Measurements from ENCODE around the gene SLC16A3.

DNA sequence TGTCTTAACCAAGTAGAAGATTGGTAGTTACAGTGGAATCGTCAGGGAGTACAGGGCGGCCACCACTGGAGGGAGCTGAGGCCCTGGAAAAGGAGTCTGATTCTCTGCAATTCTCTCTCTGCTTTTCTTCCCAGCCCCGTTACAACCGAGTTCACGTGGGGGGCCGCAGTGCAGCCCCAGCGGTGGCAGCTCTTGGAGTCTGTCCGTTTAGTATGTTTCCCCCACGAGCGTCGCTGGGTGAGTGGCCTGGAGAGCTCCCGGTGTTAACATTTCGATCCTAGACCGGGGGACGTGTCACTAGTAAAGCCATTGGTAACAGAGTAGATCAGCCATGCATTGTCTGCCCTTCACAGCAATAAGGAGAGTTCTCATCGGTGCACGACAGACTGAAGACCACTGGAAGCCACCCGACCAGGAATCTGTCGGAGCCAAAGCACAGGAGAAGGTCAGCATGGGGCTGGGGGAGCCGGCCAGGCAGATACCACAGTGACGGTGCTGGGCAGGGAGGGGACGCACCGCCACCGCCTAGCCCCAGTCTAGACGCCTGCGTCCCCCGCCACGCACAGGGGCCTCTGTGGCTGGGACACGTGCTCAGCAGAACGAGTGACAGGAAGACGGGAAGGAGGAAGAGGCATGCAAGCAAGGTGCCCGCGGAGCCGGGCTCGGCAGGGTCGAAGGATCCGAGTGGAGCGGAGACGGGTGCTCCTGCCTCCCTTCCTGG is 15.7 kb downstream of the SLC16A3 start:
- TF ChIP-seq ZNF510 (tag by site-specific recombination; IDR thresholded peaks at IDR 0.05; ENCODE audit: insufficient replicate concordance), result no peak
- TF ChIP-seq, protein P1, sequence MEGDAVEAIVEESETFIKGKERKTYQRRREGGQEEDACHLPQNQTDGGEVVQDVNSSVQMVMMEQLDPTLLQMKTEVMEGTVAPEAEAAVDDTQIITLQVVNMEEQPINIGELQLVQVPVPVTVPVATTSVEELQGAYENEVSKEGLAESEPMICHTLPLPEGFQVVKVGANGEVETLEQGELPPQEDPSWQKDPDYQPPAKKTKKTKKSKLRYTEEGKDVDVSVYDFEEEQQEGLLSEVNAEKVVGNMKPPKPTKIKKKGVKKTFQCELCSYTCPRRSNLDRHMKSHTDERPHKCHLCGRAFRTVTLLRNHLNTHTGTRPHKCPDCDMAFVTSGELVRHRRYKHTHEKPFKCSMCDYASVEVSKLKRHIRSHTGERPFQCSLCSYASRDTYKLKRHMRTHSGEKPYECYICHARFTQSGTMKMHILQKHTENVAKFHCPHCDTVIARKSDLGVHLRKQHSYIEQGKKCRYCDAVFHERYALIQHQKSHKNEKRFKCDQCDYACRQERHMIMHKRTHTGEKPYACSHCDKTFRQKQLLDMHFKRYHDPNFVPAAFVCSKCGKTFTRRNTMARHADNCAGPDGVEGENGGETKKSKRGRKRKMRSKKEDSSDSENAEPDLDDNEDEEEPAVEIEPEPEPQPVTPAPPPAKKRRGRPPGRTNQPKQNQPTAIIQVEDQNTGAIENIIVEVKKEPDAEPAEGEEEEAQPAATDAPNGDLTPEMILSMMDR (tag by site-specific recombination; IDR thresholded peaks at IDR 0.05), result no peak

Measured in HEK293 (cell line).